ENCODE data around the gene GPM6B.
"Not testable (repeated sequence)": the region's sequence is repeated elsewhere in the genome, so short reads cannot be mapped to it uniquely, and the experiment has no call there.

Gene GPM6B

GRCh38 chrX:13730523-13730922, 86.4 kb downstream of the GPM6B start:
- not testable (repeated sequence) for DNase-seq (ENCODE audit: low read depth in 2 of 2)

GRCh38 chrX:13726583-13726982, 90.3 kb downstream of the GPM6B start:
- not testable (repeated sequence) for DNase-seq (ENCODE audit: low read depth in 2 of 2)

- peak; percentile 9 to 11 for DNase-seq (ENCODE audit: low read depth in 2 of 2)
Measured at GRCh38 chrX:13724878-13725277, 92.0 kb downstream of the GPM6B start.

GRCh38 chrX:13721819-13722519, 94.9 kb downstream of the GPM6B start:
- no peak for DNase-seq (ENCODE audit: low read depth in 2 of 2)

- DNase-seq (ENCODE audit: low read depth in 2 of 2) = no peak
Measured at GRCh38 chrX:13721371-13721770, 95.5 kb downstream of the GPM6B start.

Measured in stimulated activated CD8-positive, alpha-beta memory T cell treated with anti-CD3 and anti-CD28 coated beads, Interleukin-2, amount 100 ng/mL, for 48 hours (primary cell).